Astrocyte of the spinal cord (primary cell): Measurements from ENCODE around the gene HRH3.

ENCODE experiments used
- DNase-seq: peaks from one replicate; pipeline ENCODE4 v3.0.0; 2011; ENCODE audit warnings: low read depth, low spot score
- H3K4me3 ChIP-seq: 2 replicates; pipeline ENCODE4 v1.5.1; 2011; ENCODE audit warnings: low read depth, mild to moderate bottlenecking, low read length, moderate library complexity
- CTCF ChIP-seq: IDR thresholded peaks from 2 replicates; pipeline ENCODE4 v1.5.1; 2012; ENCODE audit warnings: low read depth, mild to moderate bottlenecking, low read length, inconsistent platforms
- in situ Hi-C: cut with HindIII; loops from 2 replicates; pipeline ENCODE4 v1.10.0; 2017; ENCODE audit warnings: low sequenced_read_pairs

HRH3 gene

GRCh38 chr20:62254021-62254724 lies 34.1 kb upstream of the HRH3 start:
- in situ Hi-C loops = no loop called here
- no peak for TF ChIP-seq CTCF
- no peak for DNase-seq
- H3K4me3 ChIP-seq = no peak overlapping the region

DNA sequence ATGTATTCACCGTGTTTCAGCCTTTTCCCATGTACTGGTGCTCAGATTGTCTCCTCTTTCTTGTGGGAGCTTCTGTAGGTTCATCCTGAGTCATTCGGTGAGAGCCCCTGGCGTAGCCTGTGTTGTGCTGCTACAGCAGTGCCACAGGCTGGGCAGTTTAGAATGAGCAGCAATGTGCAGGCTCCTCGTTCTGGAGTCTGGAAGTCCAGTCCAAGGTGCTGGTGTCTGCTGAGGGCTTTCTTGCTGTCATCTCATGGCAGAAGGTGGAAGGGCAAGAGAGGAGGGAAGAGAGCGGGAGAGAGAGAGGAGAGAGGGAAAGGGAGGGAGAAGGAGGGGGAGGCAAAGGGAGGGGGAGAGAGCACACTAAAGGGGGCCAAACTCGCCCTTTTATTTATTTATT lies 33.3 kb upstream of the HRH3 start:
- in situ Hi-C loops = no loop called here
- DNase-seq = no peak
- TF ChIP-seq CTCF = no peak
- H3K4me3 ChIP-seq = no peak overlapping the region

DNA sequence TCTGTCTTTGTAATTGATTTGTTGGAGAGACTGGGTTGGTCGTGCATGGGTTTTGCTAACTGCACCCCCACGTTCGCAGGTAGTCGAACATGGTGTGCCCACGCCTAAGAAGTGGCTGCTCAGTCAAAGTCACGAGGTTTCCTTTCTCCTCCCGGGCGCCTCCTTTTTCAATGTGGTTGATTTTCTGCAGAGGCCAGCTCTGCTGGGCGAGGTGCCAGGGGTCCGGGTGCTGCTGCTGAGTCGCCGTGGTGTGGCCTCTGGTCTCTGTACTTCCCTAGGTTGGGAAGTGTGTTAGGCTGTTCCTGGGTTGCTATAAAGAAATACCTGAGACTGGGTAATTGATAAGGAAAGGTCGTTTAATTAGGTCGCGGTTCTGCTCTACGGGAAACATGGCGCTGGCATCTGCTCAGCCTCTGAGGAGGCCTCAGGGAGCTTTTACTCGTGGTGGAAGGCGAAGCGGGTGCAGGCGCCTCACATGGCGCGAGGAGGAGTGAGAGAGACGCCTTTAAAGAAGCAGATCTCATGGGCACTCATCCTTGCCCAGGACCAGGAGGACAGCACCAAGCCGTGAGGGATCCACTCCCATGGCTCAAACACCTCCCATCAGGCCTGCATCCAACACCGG lies 32.4 kb upstream of the HRH3 start:
- DNase-seq = peak; percentile 12
- TF ChIP-seq CTCF = no peak
- in situ Hi-C loops = no loop called here
- no peak overlapping the region for H3K4me3 ChIP-seq

DNA sequence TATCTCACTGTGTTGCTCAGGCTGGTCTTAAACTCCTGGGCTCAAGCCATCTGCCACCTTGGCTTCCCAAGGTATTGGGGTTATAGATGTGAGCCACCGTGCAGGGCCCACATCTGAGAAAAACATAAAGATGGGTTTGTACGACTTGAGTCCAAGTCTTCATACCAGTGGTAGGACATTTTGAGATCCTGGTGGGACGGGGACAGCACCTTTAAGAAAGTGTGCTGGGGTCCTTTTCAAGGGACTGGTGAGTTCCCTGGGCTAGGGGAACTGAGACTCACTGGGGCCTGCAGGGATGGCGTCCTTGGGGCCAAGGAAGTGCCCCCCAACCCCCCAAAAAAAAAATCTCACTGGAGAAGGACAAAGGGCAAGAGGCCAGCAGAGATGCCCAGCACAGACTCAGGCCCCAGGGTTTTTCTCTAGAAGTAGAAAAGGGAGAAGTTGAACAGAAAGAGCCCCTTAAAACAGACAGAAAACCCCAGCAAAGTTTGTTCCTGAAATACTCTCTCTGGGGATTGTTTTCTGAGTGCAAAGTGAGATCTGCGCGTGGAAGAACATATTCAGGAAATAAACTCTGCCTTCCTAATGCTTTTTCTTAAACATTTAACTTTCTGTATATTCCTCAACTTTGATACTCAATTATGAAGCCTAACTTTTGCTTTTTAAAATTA lies 28.9 kb upstream of the HRH3 start:
- no peak overlapping the region for H3K4me3 ChIP-seq
- DNase-seq = no peak
- in situ Hi-C loops = no loop called here
- no peak for TF ChIP-seq CTCF

GRCh38 chr20:62246872-62247652 lies 27.0 kb upstream of the HRH3 start:
- no peak for DNase-seq
- TF ChIP-seq CTCF = no peak
- in situ Hi-C loops = no loop called here
- H3K4me3 ChIP-seq = no peak overlapping the region

- no peak for DNase-seq
- no peak overlapping the region for H3K4me3 ChIP-seq
- no peak for TF ChIP-seq CTCF
- in situ Hi-C loops = no loop called here
Observed at GRCh38 chr20:62246431-62246830, 26.4 kb upstream of the HRH3 start.
